HFFc6 (cell line): ENCODE measurements around the gene MCF2L. TPM values are rescaled to one million over a fixed set of nuclear protein-coding genes. Genes with fewer than 3 reads are reported as not detected.

Experiments used
- DNase-seq: peaks from one replicate; pipeline ENCODE4 v3.0.0-alpha.2; 2018
- H3K27ac Mint-ChIP-seq: 2 replicates; pipeline ENCODE4 v1.8.0; 2020; ENCODE audit warnings: mild to moderate bottlenecking, mixed read lengths
- H3K27me3 Mint-ChIP-seq: 2 replicates; pipeline ENCODE4 v1.8.0; 2021; ENCODE audit warnings: mild to moderate bottlenecking, moderate library complexity, mixed read lengths; ENCODE audit not compliant: insufficient read depth
- H3K36me3 Mint-ChIP-seq: 2 replicates; pipeline ENCODE4 v1.8.0; 2021; ENCODE audit warnings: low read depth, mixed read lengths
- H3K4me1 Mint-ChIP-seq: 2 replicates; pipeline ENCODE4 v1.8.0; 2020; ENCODE audit warnings: low read depth, mixed read lengths
- H3K4me3 Mint-ChIP-seq: 2 replicates; pipeline ENCODE4 v1.8.0; 2020; ENCODE audit warnings: mild to moderate bottlenecking, moderate library complexity, mixed read lengths
- H3K9me3 Mint-ChIP-seq: 2 replicates; pipeline ENCODE4 v1.8.0; 2020; ENCODE audit warnings: mild to moderate bottlenecking, mixed read lengths
- CTCF ChIP-seq: fragments of 200-600 bp; sonication (generic); IDR thresholded peaks from 2 replicates; pipeline ENCODE4 v1.5.0; 2021; ENCODE audit warnings: antibody characterized with exemption, mild to moderate bottlenecking
- total RNA-seq, 6 experiments: library from RNA; stranded (reverse); fragmentation: NEBNext Ultra II Directional; extraction: Animal tissue kit (Norgen Biotek cat#: 25700); gene quantifications; 2 replicates in 1 of 6; 3 replicates in 5 of 6; pipeline ENCODE4 v1.2.3, GENCODE V29; 2021

The MCF2L gene
- total RNA-seq, 6 experiments from 2014 or later: not detected

- no peaks in the 10 kb centered on the region for H3K36me3 Mint-ChIP-seq
- peaks cover 21% of the 10 kb centered on the region for H3K27me3 Mint-ChIP-seq
- TF ChIP-seq CTCF: no peak
- H3K9me3 Mint-ChIP-seq: no peaks in the 10 kb centered on the region
- DNase-seq: no peak
- peaks cover 14% of the 10 kb centered on the region for H3K4me1 Mint-ChIP-seq
- H3K4me3 Mint-ChIP-seq: no peak overlapping the region
- H3K27ac Mint-ChIP-seq: no peak overlapping the region
These were observed 148.4 kb downstream of the MCF2L start for GRCh38 chr13:113117335-113117872.

GRCh38 chr13:113117911-113118260, 148.9 kb downstream of the MCF2L start:
- Mint-ChIP-seq H3K27ac (no peak overlapping the region), H3K36me3 (no peaks in the 10 kb centered on the region), H3K4me3 (no peak overlapping the region), H3K27me3 (peaks cover 21% of the 10 kb centered on the region), H3K9me3 (no peaks in the 10 kb centered on the region), H3K4me1 (peaks cover 19% of the 10 kb centered on the region)
- no peak for DNase-seq
- TF ChIP-seq CTCF: no peak

GRCh38 chr13:113118261-113119021, 149.4 kb downstream of the MCF2L start:
- Mint-ChIP-seq H3K9me3 (no peaks in the 10 kb centered on the region), H3K4me3 (no peak overlapping the region)

GRCh38 chr13:113119166-113119821, 150.3 kb downstream of the MCF2L start:
- H3K27me3 Mint-ChIP-seq: peaks cover 17% of the 10 kb centered on the region
- H3K4me3 Mint-ChIP-seq: no peak overlapping the region
- peaks cover 24% of the 10 kb centered on the region for H3K4me1 Mint-ChIP-seq
- H3K27ac Mint-ChIP-seq: no peak overlapping the region
- H3K9me3 Mint-ChIP-seq: no peaks in the 10 kb centered on the region
- no peaks in the 10 kb centered on the region for H3K36me3 Mint-ChIP-seq
- no peak for TF ChIP-seq CTCF
- no peak for DNase-seq

More at GRCh38 chr13:113118261-113119021, 149.4 kb downstream of the MCF2L start:
- no peak overlapping the region for H3K27ac Mint-ChIP-seq
- H3K4me1 Mint-ChIP-seq: peaks cover 24% of the 10 kb centered on the region
- TF ChIP-seq CTCF: no peak
- peaks cover 21% of the 10 kb centered on the region for H3K27me3 Mint-ChIP-seq
- DNase-seq: no peak
- H3K36me3 Mint-ChIP-seq: no peaks in the 10 kb centered on the region

GRCh38 chr13:113119822-113120189, 150.8 kb downstream of the MCF2L start:
- Mint-ChIP-seq H3K27me3 (peaks cover 13% of the 10 kb centered on the region; the same call in 1 of the 2 replicates), H3K9me3 (no peaks in the 10 kb centered on the region), H3K36me3 (no peaks in the 10 kb centered on the region), H3K27ac (no peak overlapping the region), H3K4me3 (no peak overlapping the region), H3K4me1 (peaks cover 24% of the 10 kb centered on the region)
- no peak for DNase-seq
- TF ChIP-seq CTCF: no peak
